NCI-H2227 treated with DMSO at 0.1 percent for 48 hours (cell line): ENCODE data around the gene OR5AP2.
"Not testable (repeated sequence)": the region's sequence is repeated elsewhere in the genome, so short reads cannot be mapped to it uniquely, and the experiment has no call there.

ENCODE experiments used
- DNase-seq: peaks from one replicate; lab custom pipeline; 2025; lab: John Stamatoyannopoulos, UW

OR5AP2 gene

GRCh38 chr11:56642339-56642738 is at the start of gene OR5AP2:
Gene OR5AP2, minus strand, starts transcription at chr11:56642439. Its CDS starts 0 bp downstream, at chr11:56642439.
- no peak for DNase-seq

- not testable (repeated sequence) for DNase-seq
Observed at GRCh38 chr11:56691179-56691578, 48.9 kb upstream of the OR5AP2 start.

- no peak for DNase-seq
Observed at GRCh38 chr11:56688554-56689100, 46.4 kb upstream of the OR5AP2 start.

- DNase-seq, result no peak
Observed at GRCh38 chr11:56670984-56671383, 28.7 kb upstream of the OR5AP2 start.

- DNase-seq, result no peak
Observed at GRCh38 chr11:56663386-56663785, 21.1 kb upstream of the OR5AP2 start, which contains the start of gene OR5AR1. Gene OR5AR1, plus strand, starts transcription at chr11:56663686. Its CDS starts 0 bp downstream, at chr11:56663686.

- DNase-seq, result no peak
Observed at GRCh38 chr11:56659755-56660154, 17.5 kb upstream of the OR5AP2 start.

GRCh38 chr11:56637500-56637899 is 4.7 kb downstream of the OR5AP2 start:
- DNase-seq, result no peak

- no peak for DNase-seq
Observed at GRCh38 chr11:56636861-56637260, 5.4 kb downstream of the OR5AP2 start.

GRCh38 chr11:56632329-56632728 is 9.9 kb downstream of the OR5AP2 start:
- no peak for DNase-seq

- no peak for DNase-seq
Observed at GRCh38 chr11:56625946-56626345, 16.3 kb downstream of the OR5AP2 start.

- DNase-seq, result no peak
Observed at GRCh38 chr11:56624661-56625110, 17.6 kb downstream of the OR5AP2 start.

- DNase-seq, result no peak
Observed at GRCh38 chr11:56611174-56611573, 31.1 kb downstream of the OR5AP2 start.

GRCh38 chr11:56592088-56592717 is 50.0 kb downstream of the OR5AP2 start:
- not testable (repeated sequence) for DNase-seq
